T-helper 17 cell (primary cell): Measurements from ENCODE around the gene CTSS. TPM values are rescaled to one million over a fixed set of nuclear protein-coding genes. Genes with fewer than 3 reads are reported as not detected.
A peak's percentile ranks its signal among the peaks of the same experiment; 100 is the strongest.
"Not testable (repeated sequence)": the region's sequence is repeated elsewhere in the genome, so short reads cannot be mapped to it uniquely, and the experiment has no call there.

ENCODE experiments used
- ATAC-seq: fragments of 150-1000 bp; cut with Tn5 transposase; 2 replicates; pipeline ENCODE4 v1.10.0; 2021; ENCODE audit warnings: mild to moderate bottlenecking, moderate library complexity
- DNase-seq, 3 donors: peaks; one replicate each; pipeline versions ENCODE4 v3.0.0 to v3.0.0-alpha.2; 2020 to 2021
- H3K9me3 ChIP-seq: one replicate; pipeline ENCODE4 v1.7.0; 2013; ENCODE audit warnings: low read length, mild to moderate bottlenecking; ENCODE audit not compliant: control insufficient read depth, poor library complexity, severe bottlenecking
- H3K27ac Mint-ChIP-seq: one replicate; pipeline ENCODE4 v1.8.0; 2022; ENCODE audit warnings: mild to moderate bottlenecking, moderate library complexity, mixed read lengths
- H3K27me3 Mint-ChIP-seq: one replicate; pipeline ENCODE4 v1.8.0; 2022; ENCODE audit warnings: mixed read lengths
- H3K36me3 Mint-ChIP-seq: one replicate; pipeline ENCODE4 v1.8.0; 2022; ENCODE audit warnings: low read depth, mixed read lengths
- H3K4me1 Mint-ChIP-seq: one replicate; pipeline ENCODE4 v1.8.0; 2022; ENCODE audit warnings: mild to moderate bottlenecking, mixed read lengths
- H3K4me3 Mint-ChIP-seq: one replicate; pipeline ENCODE4 v1.8.0; 2022; ENCODE audit warnings: mild to moderate bottlenecking, moderate library complexity, mixed read lengths
- total RNA-seq, 4 donors: library from RNA in 2 of 4; stranded (reverse) in 2 of 4; gene quantifications; one replicate each; pipeline ENCODE4 v1.2.3 and lab custom pipeline; 2022 to 2026

CTSS gene
- total RNA-seq: 100 to 1,000 TPM; 103 to 139 TPM
- 105 to 128 reads per million in 2 donors for total RNA-seq (lab: John Stamatoyannopoulos, UW)

- DNase-seq (no peak), ATAC-seq (peak; percentile 71)
- H3K27me3 Mint-ChIP-seq: no peaks in the 10 kb centered on the region
- H3K27ac Mint-ChIP-seq: peak within 1 kb of the TSS; percentile 99
- H3K9me3 ChIP-seq: no peaks in the 10 kb centered on the region
- H3K4me1 Mint-ChIP-seq: peaks cover 31% of the 10 kb centered on the region
- peak within 1 kb of the TSS; percentile 99 for H3K4me3 Mint-ChIP-seq
- peaks cover 8% of the 10 kb centered on the region for H3K36me3 Mint-ChIP-seq
These were observed at the start of gene CTSS for GRCh38 chr1:150765296-150765976. Gene CTSS (minus strand): TSS chr1:150765778. CDS start chr1:150764763, 1,015 bp downstream.

GRCh38 chr1:150813028-150813707, 47.6 kb upstream of the CTSS start:
- ATAC-seq (no peak), DNase-seq (no peak)
- Mint-ChIP-seq H3K27me3 (no peaks in the 10 kb centered on the region), H3K4me1 (peaks cover 5% of the 10 kb centered on the region), H3K4me3 (no peak overlapping the region), H3K27ac (no peak overlapping the region), H3K36me3 (peaks cover 6% of the 10 kb centered on the region)
- H3K9me3 ChIP-seq: no peaks in the 10 kb centered on the region

GRCh38 chr1:150810958-150811659, 45.5 kb upstream of the CTSS start:
- H3K4me3 Mint-ChIP-seq: no peak overlapping the region
- H3K9me3 ChIP-seq: no peaks in the 10 kb centered on the region
- ATAC-seq (no peak), DNase-seq (no peak)
- H3K27me3 Mint-ChIP-seq: no peaks in the 10 kb centered on the region
- peaks cover 3% of the 10 kb centered on the region for H3K36me3 Mint-ChIP-seq
- H3K27ac Mint-ChIP-seq: no peak overlapping the region
- H3K4me1 Mint-ChIP-seq: peaks cover 16% of the 10 kb centered on the region

- H3K27ac Mint-ChIP-seq: no peak overlapping the region
- no peak for ATAC-seq
These were observed 44.1 kb upstream of the CTSS start for GRCh38 chr1:150809651-150810050.

GRCh38 chr1:150808846-150809245, 43.3 kb upstream of the CTSS start:
- Mint-ChIP-seq H3K27me3 (no peaks in the 10 kb centered on the region), H3K4me3 (no peak overlapping the region), H3K36me3 (no peaks in the 10 kb centered on the region), H3K27ac (no peak overlapping the region), H3K4me1 (peaks cover 16% of the 10 kb centered on the region)
- DNase-seq (no peak), ATAC-seq (no peak)
- H3K9me3 ChIP-seq: no peaks in the 10 kb centered on the region

More at GRCh38 chr1:150809651-150810050, 44.1 kb upstream of the CTSS start:
- no peak for DNase-seq
- Mint-ChIP-seq H3K27me3 (no peaks in the 10 kb centered on the region), H3K36me3 (no peaks in the 10 kb centered on the region), H3K4me1 (peaks cover 16% of the 10 kb centered on the region), H3K4me3 (no peak overlapping the region)
- H3K9me3 ChIP-seq: no peaks in the 10 kb centered on the region

- H3K4me1 Mint-ChIP-seq: peaks cover 16% of the 10 kb centered on the region
These were observed 42.5 kb upstream of the CTSS start, which contains the start of gene CTSK for GRCh38 chr1:150808121-150808520. Gene CTSK (minus strand): TSS chr1:150808260. CDS start chr1:150806805, 1,455 bp downstream.

GRCh38 chr1:150807249-150808023, 41.9 kb upstream of the CTSS start:
- ATAC-seq (no peak), DNase-seq (no peak)
- H3K27me3 Mint-ChIP-seq: no peaks in the 10 kb centered on the region
- no peaks in the 10 kb centered on the region for H3K36me3 Mint-ChIP-seq
- H3K27ac Mint-ChIP-seq: no peak overlapping the region
- no peak overlapping the region for H3K4me3 Mint-ChIP-seq
- no peaks in the 10 kb centered on the region for H3K9me3 ChIP-seq
- H3K4me1 Mint-ChIP-seq: peaks cover 16% of the 10 kb centered on the region

More at GRCh38 chr1:150808121-150808520, 42.5 kb upstream of the CTSS start, which contains the start of gene CTSK:
- ATAC-seq: no peak
- no peak within 1 kb of the TSS for H3K27ac Mint-ChIP-seq
- H3K27me3 Mint-ChIP-seq: no peaks in the 10 kb centered on the region
- H3K36me3 Mint-ChIP-seq: no peaks in the 10 kb centered on the region
- no peaks in the 10 kb centered on the region for H3K9me3 ChIP-seq
- H3K4me3 Mint-ChIP-seq: no peak within 1 kb of the TSS
- no peak for DNase-seq

- Mint-ChIP-seq H3K36me3 (no peaks in the 10 kb centered on the region), H3K27ac (no peak overlapping the region), H3K4me3 (no peak overlapping the region), H3K4me1 (peaks cover 16% of the 10 kb centered on the region), H3K27me3 (no peaks in the 10 kb centered on the region)
- H3K9me3 ChIP-seq: no peaks in the 10 kb centered on the region
- ATAC-seq (no peak), DNase-seq (no peak)
These were observed 40.3 kb upstream of the CTSS start for GRCh38 chr1:150805899-150806298.

GRCh38 chr1:150804671-150805070, 39.1 kb upstream of the CTSS start:
- H3K36me3 Mint-ChIP-seq: no peaks in the 10 kb centered on the region
- ATAC-seq: no peak
- no peak overlapping the region for H3K4me3 Mint-ChIP-seq
- peaks cover 15% of the 10 kb centered on the region for H3K4me1 Mint-ChIP-seq
- no peak overlapping the region for H3K27ac Mint-ChIP-seq
- H3K27me3 Mint-ChIP-seq: no peaks in the 10 kb centered on the region
- DNase-seq: no peak
- no peaks in the 10 kb centered on the region for H3K9me3 ChIP-seq

- Mint-ChIP-seq H3K36me3 (peaks cover 12% of the 10 kb centered on the region), H3K4me1 (peaks cover 4% of the 10 kb centered on the region), H3K4me3 (no peak overlapping the region), H3K27me3 (no peaks in the 10 kb centered on the region), H3K27ac (no peak overlapping the region)
- ATAC-seq: no peak
- no peak for DNase-seq
- no peaks in the 10 kb centered on the region for H3K9me3 ChIP-seq
These were observed 33.5 kb upstream of the CTSS start for GRCh38 chr1:150799089-150799488.

- DNase-seq: no peak
- Mint-ChIP-seq H3K36me3 (peaks cover 12% of the 10 kb centered on the region), H3K4me1 (peaks cover 4% of the 10 kb centered on the region), H3K4me3 (no peak overlapping the region), H3K27me3 (no peaks in the 10 kb centered on the region), H3K27ac (no peak overlapping the region)
- no peak for ATAC-seq
- H3K9me3 ChIP-seq: no peaks in the 10 kb centered on the region
These were observed 32.9 kb upstream of the CTSS start for GRCh38 chr1:150798525-150798924.

GRCh38 chr1:150796374-150796773, 30.8 kb upstream of the CTSS start:
- DNase-seq (no peak), ATAC-seq (no peak)
- H3K4me1 Mint-ChIP-seq: peaks cover 6% of the 10 kb centered on the region
- H3K4me3 Mint-ChIP-seq: no peak overlapping the region
- no peak overlapping the region for H3K27ac Mint-ChIP-seq
- H3K9me3 ChIP-seq: no peaks in the 10 kb centered on the region
- no peaks in the 10 kb centered on the region for H3K27me3 Mint-ChIP-seq
- peaks cover 14% of the 10 kb centered on the region for H3K36me3 Mint-ChIP-seq

GRCh38 chr1:150793778-150794177, 28.2 kb upstream of the CTSS start:
- H3K36me3 Mint-ChIP-seq: peaks cover 14% of the 10 kb centered on the region
- H3K4me1 Mint-ChIP-seq, ATAC-seq, H3K27me3 Mint-ChIP-seq, DNase-seq, H3K4me3 Mint-ChIP-seq, H3K27ac Mint-ChIP-seq, H3K9me3 ChIP-seq: not testable (repeated sequence)
